ENCODE data around the gene JMJD4. TPM values are rescaled to one million over a fixed set of nuclear protein-coding genes. Genes with fewer than 3 reads are reported as not detected.

JMJD4 gene
- total RNA-seq, 1 experiment from 2014 or later: 23.4 TPM

DNA sequence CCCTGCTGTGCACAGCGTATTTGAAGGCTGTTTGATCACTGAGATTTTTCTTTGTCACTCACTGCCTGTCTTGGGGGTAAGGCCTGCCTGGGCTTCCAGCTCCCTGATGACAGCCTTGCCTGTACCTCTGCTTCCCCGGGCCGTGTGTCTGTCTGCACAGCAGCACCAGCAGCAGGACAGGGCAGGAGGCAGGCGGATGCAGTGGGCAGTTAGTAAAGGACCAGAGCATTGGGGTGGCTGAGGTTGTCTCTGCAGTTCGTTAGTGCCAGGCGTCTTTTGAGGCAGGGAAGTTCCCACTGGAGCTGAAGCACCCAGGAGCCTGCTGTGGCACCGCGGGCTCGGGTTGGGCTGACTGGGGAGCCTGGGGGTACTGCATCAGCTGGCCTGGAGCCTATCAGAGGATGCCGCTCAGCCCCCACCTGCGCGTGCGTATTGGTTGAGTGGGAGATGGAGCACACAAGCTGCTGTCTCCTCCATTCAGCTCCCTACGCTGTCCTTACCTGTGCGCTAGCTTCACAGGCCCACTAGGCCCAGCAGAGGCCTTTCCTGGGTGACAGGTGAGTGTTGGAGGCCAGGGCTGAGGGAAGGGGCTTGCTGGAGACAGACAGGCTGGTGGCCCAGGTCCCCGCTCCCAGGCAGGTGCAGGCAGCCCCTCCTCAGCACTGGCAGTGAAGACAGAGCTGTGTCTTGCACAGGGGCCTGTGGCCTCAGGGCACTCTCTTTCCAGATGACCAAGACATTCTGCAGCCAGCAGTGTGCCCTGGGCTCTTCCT lies 28.3 kb upstream of the JMJD4 start:
- Histone ChIP-seq H3K9me3 (replicated peaks) (no peaks in the 10 kb centered on the region), H3K4me3 (no peak overlapping the region), H3K27ac (no peak overlapping the region), H3K4me1 (peaks cover 39% of the 10 kb centered on the region), H3K27me3 (no peaks in the 10 kb centered on the region), H3K36me3 (peaks cover 33% of the 10 kb centered on the region)
- DNase-seq: no peak

GRCh38 chr1:227762231-227762911 lies 27.3 kb upstream of the JMJD4 start:
- no peaks in the 10 kb centered on the region for H3K9me3 ChIP-seq (replicated peaks)
- no peaks in the 10 kb centered on the region for H3K27me3 ChIP-seq
- H3K27ac ChIP-seq: no peak overlapping the region
- H3K4me1 ChIP-seq: peaks cover 43% of the 10 kb centered on the region
- H3K4me3 ChIP-seq: no peak overlapping the region
- peaks cover 31% of the 10 kb centered on the region for H3K36me3 ChIP-seq
- DNase-seq: peak; percentile 87 to 89

DNA sequence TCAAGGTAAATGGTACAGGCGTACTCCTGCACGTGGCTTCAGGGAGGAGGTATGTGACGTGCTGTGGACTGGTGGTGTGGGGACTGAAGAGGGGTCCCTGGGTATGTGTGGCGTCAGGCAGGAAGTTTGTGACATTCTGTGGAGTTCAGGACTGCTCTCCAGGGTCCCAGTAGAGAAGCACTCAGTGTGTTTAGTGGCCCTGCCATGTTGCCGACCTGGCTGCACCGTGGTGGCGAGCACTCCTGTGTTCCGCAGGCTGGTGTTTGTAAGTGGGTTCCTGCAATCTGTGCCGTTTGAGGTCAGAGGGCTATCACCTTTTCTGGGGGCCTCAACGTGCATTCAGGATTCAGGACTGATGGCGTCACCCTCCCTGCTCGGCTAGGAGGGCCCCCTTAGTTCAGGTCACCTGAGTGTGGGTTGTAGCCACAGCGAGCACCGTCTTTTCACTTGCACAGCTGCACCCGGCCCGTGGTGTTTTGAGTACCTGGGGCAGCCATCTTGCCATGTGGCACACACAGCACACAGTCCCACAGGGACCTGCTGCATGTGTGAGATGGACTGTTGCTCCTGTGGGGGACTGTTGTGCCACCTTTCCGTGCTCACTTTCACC lies 26.6 kb upstream of the JMJD4 start:
- Histone ChIP-seq H3K27ac (no peak overlapping the region), H3K36me3 (peaks cover 31% of the 10 kb centered on the region), H3K4me1 (peaks cover 41% of the 10 kb centered on the region)

DNA sequence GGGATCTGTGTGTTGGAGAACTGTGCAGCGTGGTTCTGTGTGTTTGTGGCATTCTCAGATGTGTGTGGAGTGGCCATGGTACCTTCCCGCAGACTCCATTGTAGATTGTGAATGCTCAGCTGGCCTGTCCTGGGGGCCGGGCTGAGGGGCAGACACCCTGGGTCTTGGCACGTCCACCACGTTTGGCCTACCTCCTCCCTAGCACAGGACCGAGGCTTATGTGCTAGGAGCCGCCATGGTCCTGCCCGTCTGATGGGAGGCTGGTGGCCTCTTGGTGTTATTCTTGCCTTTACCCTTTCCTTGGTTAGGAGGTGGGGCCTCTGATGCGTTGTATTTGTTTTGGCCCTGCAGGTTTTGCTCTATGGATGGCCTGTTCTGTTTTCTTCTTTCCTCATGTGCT lies 25.3 kb upstream of the JMJD4 start:
- Histone ChIP-seq H3K9me3 (replicated peaks) (no peaks in the 10 kb centered on the region), H3K27me3 (no peaks in the 10 kb centered on the region), H3K4me3 (no peak overlapping the region), H3K4me1 (peaks cover 29% of the 10 kb centered on the region), H3K36me3 (peaks cover 42% of the 10 kb centered on the region), H3K27ac (peak overlapping the region; percentile 62)
- no peak for DNase-seq

More for the DNA sequence above, 26.6 kb upstream of the JMJD4 start:
- no peak for DNase-seq
- Histone ChIP-seq H3K4me3 (no peak overlapping the region), H3K9me3 (replicated peaks) (no peaks in the 10 kb centered on the region), H3K27me3 (no peaks in the 10 kb centered on the region)

DNA sequence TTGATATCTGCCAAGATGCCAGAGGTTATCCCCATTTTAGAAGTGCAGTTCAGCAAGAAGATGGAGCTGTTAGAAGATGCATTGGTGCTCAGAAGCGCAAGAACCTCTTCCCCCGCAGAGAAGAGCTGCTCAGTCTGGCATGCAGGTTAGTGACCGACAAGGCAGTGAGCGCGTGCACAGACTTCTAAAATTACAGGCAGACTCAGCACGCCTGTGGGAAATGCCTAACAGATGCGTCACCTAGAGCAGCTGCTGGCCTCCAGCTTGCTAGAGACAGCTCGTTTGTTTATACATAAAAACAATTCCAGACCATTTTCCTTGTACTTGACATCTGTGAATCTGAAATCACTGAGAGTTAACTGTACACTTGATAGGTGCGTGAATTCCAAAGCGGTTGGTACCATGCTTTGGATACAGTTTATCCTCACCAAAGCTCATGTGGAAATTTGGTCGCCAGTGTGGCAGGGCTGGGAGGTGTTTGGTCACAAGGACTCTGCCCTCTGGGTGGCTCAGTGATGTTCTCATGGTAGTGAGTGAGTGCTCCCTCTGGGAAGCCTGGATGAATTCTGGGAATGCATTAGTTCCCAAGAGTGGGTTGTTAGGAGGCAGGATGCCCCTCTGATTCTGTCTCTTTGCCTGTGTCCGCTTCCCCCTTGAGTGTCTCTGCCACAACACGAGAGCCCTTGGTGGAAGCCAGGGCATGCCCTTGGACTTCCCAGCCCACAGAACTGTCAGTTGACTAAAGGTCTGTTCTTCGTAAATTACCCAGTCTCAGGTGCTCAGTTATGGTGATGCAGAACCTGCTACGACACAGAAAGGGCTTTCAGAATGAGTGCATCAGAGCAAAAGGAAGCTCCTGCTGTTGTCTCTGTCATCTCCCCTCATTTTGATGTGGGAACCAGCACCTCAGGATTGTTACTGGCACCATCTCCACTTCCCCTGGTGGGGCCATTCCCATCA lies 24.5 kb upstream of the JMJD4 start:
- DNase-seq: peak; percentile 95 to 97
- no peak overlapping the region for H3K4me3 ChIP-seq
- H3K4me1 ChIP-seq: peaks cover 29% of the 10 kb centered on the region
- H3K27ac ChIP-seq: peak overlapping the region; percentile 62
- no peaks in the 10 kb centered on the region for H3K9me3 ChIP-seq (replicated peaks)
- H3K27me3 ChIP-seq: no peaks in the 10 kb centered on the region
- H3K36me3 ChIP-seq: peaks cover 39% of the 10 kb centered on the region

DNA sequence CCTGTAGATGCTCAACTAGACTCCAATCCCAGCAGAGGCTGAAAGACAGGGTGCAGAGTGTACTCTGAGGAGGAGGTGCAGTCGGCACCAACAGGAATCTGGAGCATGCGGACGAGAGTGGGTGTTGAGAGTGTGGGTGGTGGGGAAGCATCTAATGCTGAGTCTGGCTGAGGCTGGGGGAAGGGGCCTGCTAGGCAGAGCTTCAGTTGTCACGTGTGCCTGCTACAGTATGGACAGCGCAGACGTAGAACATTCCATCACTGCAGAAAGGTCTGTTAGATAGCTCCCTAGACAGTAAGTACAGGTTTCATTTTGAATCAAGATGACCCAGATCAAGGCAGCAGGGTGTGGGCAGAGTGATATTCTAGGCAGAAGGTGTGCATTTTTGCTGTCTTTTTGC lies 23.3 kb upstream of the JMJD4 start:
- no peaks in the 10 kb centered on the region for H3K27me3 ChIP-seq
- no peak overlapping the region for H3K27ac ChIP-seq
- H3K9me3 ChIP-seq (replicated peaks): no peaks in the 10 kb centered on the region
- peaks cover 44% of the 10 kb centered on the region for H3K36me3 ChIP-seq
- H3K4me3 ChIP-seq: no peak overlapping the region
- DNase-seq: no peak
- peaks cover 34% of the 10 kb centered on the region for H3K4me1 ChIP-seq

DNA sequence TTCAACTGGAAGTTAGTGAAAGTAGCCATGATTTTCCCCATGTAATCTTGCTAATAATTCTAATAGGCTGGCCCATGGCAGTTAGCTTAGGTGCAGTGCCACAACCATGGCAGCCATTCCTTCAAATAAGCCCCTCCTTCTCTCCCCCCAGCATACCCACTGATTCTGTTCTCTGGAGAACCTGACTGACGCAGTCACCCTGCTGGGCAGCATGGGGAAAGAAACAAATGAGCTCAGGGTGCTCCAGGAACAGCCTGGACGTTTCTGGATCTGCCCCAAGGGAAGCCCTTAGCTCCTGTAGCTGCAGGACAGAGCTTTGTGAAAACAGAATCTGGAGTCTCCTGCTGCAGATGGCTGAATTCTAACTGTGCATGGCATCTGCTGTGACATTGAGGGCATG lies 22.7 kb upstream of the JMJD4 start:
- peaks cover 34% of the 10 kb centered on the region for H3K4me1 ChIP-seq
- peaks cover 48% of the 10 kb centered on the region for H3K36me3 ChIP-seq
- DNase-seq: no peak
- no peak overlapping the region for H3K4me3 ChIP-seq
- H3K27me3 ChIP-seq: no peaks in the 10 kb centered on the region
- no peak overlapping the region for H3K27ac ChIP-seq
- no peaks in the 10 kb centered on the region for H3K9me3 ChIP-seq (replicated peaks)

DNA sequence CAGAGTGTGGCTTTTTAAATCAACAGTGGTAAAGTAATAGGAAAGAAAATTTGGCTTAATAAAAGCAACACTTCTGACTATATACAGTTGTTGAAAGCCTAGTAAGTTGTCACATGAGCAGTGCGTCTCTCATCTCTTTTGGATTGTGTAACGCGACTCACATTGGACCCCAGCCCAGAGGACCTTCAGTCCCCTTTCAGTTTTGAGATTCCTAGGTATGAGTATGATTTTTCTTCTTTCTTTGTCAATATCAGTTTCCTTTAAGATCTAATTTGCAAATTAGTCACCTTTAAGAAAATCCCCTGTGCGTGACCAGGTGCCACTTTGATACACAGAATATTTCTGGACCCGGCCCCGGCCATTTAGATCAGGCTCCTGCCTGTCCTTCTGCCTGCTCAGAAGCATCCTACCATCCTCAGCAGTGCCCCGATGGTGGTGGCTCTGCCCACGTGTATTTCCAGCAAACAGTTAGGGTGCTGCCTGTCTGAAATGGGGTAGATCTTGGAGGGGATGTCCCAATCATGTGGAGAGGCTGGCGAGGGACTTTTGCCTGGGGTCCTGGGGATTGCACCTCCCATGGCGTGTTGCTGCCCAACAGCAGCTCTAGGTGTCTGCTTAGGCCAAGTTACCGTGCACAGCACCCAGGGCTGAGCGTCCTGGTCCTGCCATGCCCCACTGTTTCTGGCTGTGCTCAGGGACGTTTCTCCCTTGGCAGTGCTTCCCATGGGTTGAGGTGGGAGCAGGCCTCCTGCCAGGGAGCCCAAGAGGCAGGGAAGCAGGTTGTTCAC lies 21.3 kb upstream of the JMJD4 start:
- H3K9me3 ChIP-seq (replicated peaks): no peaks in the 10 kb centered on the region
- no peak for DNase-seq
- no peak overlapping the region for H3K4me3 ChIP-seq
- H3K27me3 ChIP-seq: no peaks in the 10 kb centered on the region
- peaks cover 34% of the 10 kb centered on the region for H3K4me1 ChIP-seq
- no peak overlapping the region for H3K27ac ChIP-seq
- H3K36me3 ChIP-seq: peaks cover 46% of the 10 kb centered on the region

- H3K4me1 ChIP-seq: peaks cover 24% of the 10 kb centered on the region
- DNase-seq: no peak
- no peak overlapping the region for H3K27ac ChIP-seq
- H3K4me3 ChIP-seq: no peak overlapping the region
- no peaks in the 10 kb centered on the region for H3K9me3 ChIP-seq (replicated peaks)
- H3K27me3 ChIP-seq: no peaks in the 10 kb centered on the region
- peaks cover 41% of the 10 kb centered on the region for H3K36me3 ChIP-seq
These were observed 19.9 kb upstream of the JMJD4 start for GRCh38 chr1:227754958-227755357.

- DNase-seq: no peak
- Histone ChIP-seq H3K9me3 (replicated peaks) (no peaks in the 10 kb centered on the region), H3K4me1 (peaks cover 17% of the 10 kb centered on the region), H3K27ac (no peak overlapping the region), H3K27me3 (no peaks in the 10 kb centered on the region), H3K36me3 (peaks cover 41% of the 10 kb centered on the region), H3K4me3 (no peak overlapping the region)
These were observed 19.1 kb upstream of the JMJD4 start for GRCh38 chr1:227753999-227754711.

GRCh38 chr1:227749916-227750710 lies 15.0 kb upstream of the JMJD4 start:
- no peak overlapping the region for H3K4me3 ChIP-seq
- H3K27ac ChIP-seq: no peak overlapping the region
- no peaks in the 10 kb centered on the region for H3K9me3 ChIP-seq (replicated peaks)
- peaks cover 33% of the 10 kb centered on the region for H3K36me3 ChIP-seq
- no peaks in the 10 kb centered on the region for H3K27me3 ChIP-seq
- no peak for DNase-seq
- peaks cover 5% of the 10 kb centered on the region; the same call in 1 of the 2 replicates for H3K4me1 ChIP-seq

DNA sequence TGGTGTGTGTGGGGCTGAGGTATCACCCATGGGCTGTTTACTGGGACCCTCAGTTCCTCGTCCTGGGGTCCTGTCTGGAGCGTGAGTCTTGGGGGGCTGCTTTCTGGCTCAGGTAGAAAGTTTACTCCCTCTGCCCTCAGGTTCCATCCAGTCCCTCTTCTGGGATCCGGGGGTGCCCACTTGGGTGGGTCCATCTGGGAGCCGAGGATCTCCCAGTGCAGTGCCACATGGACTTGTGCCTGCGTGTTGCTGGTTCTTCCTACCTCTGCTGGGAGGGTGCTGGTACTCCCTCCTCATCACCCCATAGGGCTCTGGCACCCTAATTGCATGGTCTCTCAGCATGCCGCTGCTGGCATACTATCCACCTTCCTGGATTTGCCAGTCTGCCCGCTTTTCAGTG lies 14.1 kb upstream of the JMJD4 start:
- DNase-seq: no peak
- H3K27ac ChIP-seq: no peak overlapping the region
- no peak overlapping the region for H3K4me3 ChIP-seq
- H3K4me1 ChIP-seq: peaks cover 5% of the 10 kb centered on the region; the same call in 1 of the 2 replicates
- H3K9me3 ChIP-seq (replicated peaks): no peaks in the 10 kb centered on the region
- H3K36me3 ChIP-seq: peaks cover 33% of the 10 kb centered on the region
- H3K27me3 ChIP-seq: no peaks in the 10 kb centered on the region
